Measurements from ENCODE around the gene ADGRB3. TPM values are rescaled to one million over a fixed set of nuclear protein-coding genes. Genes with fewer than 3 reads are reported as not detected.

Gene ADGRB3
- total RNA-seq, 1 donor from 2014 or later, result 1.5 TPM

- no peaks in the 10 kb centered on the region for H3F3A ChIP-seq (ENCODE audit: low read depth)
- H3K4me2 ChIP-seq, result no peak overlapping the region
- H3K27ac Mint-ChIP-seq, result no peak overlapping the region
- no peak overlapping the region for H3K27ac ChIP-seq
- H3K4me1 ChIP-seq, result no peaks in the 10 kb centered on the region
- H3K9ac ChIP-seq, result no peak overlapping the region
- TF ChIP-seq CTCF (IDR thresholded peaks at IDR 0.05), result no peak
- no peak for TF ChIP-seq EZH2phosphoT487 (IDR thresholded peaks at IDR 0.05)
- TF ChIP-seq EZH2 (IDR thresholded peaks at IDR 0.05), result no peak
- H3K27me3 ChIP-seq, result no peaks in the 10 kb centered on the region
- no peak overlapping the region for H3K4me3 Mint-ChIP-seq
- H3K4me1 Mint-ChIP-seq, result peaks cover 5% of the 10 kb centered on the region
- no peaks in the 10 kb centered on the region for H3K36me3 Mint-ChIP-seq
- H3K79me2 ChIP-seq (ENCODE audit: low read depth), result no peaks in the 10 kb centered on the region
- H3K9me3 ChIP-seq (ENCODE audit: low read depth), result no peaks in the 10 kb centered on the region
- H3K4me3 ChIP-seq, result no peak overlapping the region
- no peaks in the 10 kb centered on the region for H3K36me3 ChIP-seq
- H2AFZ ChIP-seq (replicated peaks), result no peak overlapping the region
- no peak for DNase-seq (ENCODE audit: low spot score)
- H4K20me1 ChIP-seq (ENCODE audit: low read depth), result no peaks in the 10 kb centered on the region
- no peaks in the 10 kb centered on the region for H3K27me3 Mint-ChIP-seq (ENCODE audit: insufficient read depth, low read depth)
- H3K9me3 Mint-ChIP-seq, result no peaks in the 10 kb centered on the region
Measured at GRCh38 chr6:69246983-69247382, 611.9 kb downstream of the ADGRB3 start.

- Mint-ChIP-seq H3K27ac (peak overlapping the region; percentile 44), H3K9me3 (no peaks in the 10 kb centered on the region), H3K4me3 (peak overlapping the region; percentile 33), H3K27me3 (ENCODE audit: insufficient read depth, low read depth) (no peaks in the 10 kb centered on the region), H3K4me1 (peaks cover 52% of the 10 kb centered on the region), H3K36me3 (no peaks in the 10 kb centered on the region)
- no peak overlapping the region for H3K4me3 ChIP-seq
- no peak overlapping the region for H3K9ac ChIP-seq
- H3K4me1 ChIP-seq, result peaks cover 5% of the 10 kb centered on the region
- H4K20me1 ChIP-seq (ENCODE audit: low read depth), result no peaks in the 10 kb centered on the region
- no peak for DNase-seq (ENCODE audit: low spot score)
- no peaks in the 10 kb centered on the region for H3F3A ChIP-seq (ENCODE audit: low read depth)
- TF ChIP-seq EZH2phosphoT487 (IDR thresholded peaks at IDR 0.05), result no peak
- TF ChIP-seq CTCF (IDR thresholded peaks at IDR 0.05), result no peak
- TF ChIP-seq EZH2 (IDR thresholded peaks at IDR 0.05), result no peak
- no peaks in the 10 kb centered on the region for H3K9me3 ChIP-seq (ENCODE audit: low read depth)
- H3K36me3 ChIP-seq, result no peaks in the 10 kb centered on the region
- H2AFZ ChIP-seq (replicated peaks), result no peak overlapping the region
- no peak overlapping the region for H3K4me2 ChIP-seq
- no peak overlapping the region for H3K27ac ChIP-seq
- no peaks in the 10 kb centered on the region for H3K79me2 ChIP-seq (ENCODE audit: low read depth)
- no peaks in the 10 kb centered on the region for H3K27me3 ChIP-seq
Measured at GRCh38 chr6:69261010-69261409, 625.9 kb downstream of the ADGRB3 start.

- no peak overlapping the region for H2AFZ ChIP-seq (replicated peaks)
- no peak overlapping the region for H3K4me3 Mint-ChIP-seq
- no peaks in the 10 kb centered on the region for H3F3A ChIP-seq (ENCODE audit: low read depth)
- peaks cover 5% of the 10 kb centered on the region for H3K4me1 ChIP-seq
- H3K9me3 ChIP-seq (ENCODE audit: low read depth), result no peaks in the 10 kb centered on the region
- H3K4me3 ChIP-seq, result no peak overlapping the region
- H3K27ac ChIP-seq, result no peak overlapping the region
- no peaks in the 10 kb centered on the region for H4K20me1 ChIP-seq (ENCODE audit: low read depth)
- H3K27me3 ChIP-seq, result no peaks in the 10 kb centered on the region
- H3K27me3 Mint-ChIP-seq (ENCODE audit: insufficient read depth, low read depth), result no peaks in the 10 kb centered on the region
- no peaks in the 10 kb centered on the region for H3K36me3 ChIP-seq
- DNase-seq (ENCODE audit: low spot score), result no peak
- no peaks in the 10 kb centered on the region for H3K36me3 Mint-ChIP-seq
- H3K9ac ChIP-seq, result no peak overlapping the region
- no peak for TF ChIP-seq CTCF (IDR thresholded peaks at IDR 0.05)
- no peak for TF ChIP-seq EZH2 (IDR thresholded peaks at IDR 0.05)
- TF ChIP-seq EZH2phosphoT487 (IDR thresholded peaks at IDR 0.05), result no peak
- no peaks in the 10 kb centered on the region for H3K79me2 ChIP-seq (ENCODE audit: low read depth)
- H3K27ac Mint-ChIP-seq, result no peak overlapping the region
- H3K9me3 Mint-ChIP-seq, result no peaks in the 10 kb centered on the region
- H3K4me2 ChIP-seq, result no peak overlapping the region
- H3K4me1 Mint-ChIP-seq, result peaks cover 59% of the 10 kb centered on the region
Measured at GRCh38 chr6:69263297-69263696, 628.2 kb downstream of the ADGRB3 start.

Data from neural progenitor cell (in vitro differentiated cells).